ENCODE data around the gene EHBP1L1.
A peak's percentile ranks its signal among the peaks of the same experiment; 100 is the strongest.

EHBP1L1 gene

DNA sequence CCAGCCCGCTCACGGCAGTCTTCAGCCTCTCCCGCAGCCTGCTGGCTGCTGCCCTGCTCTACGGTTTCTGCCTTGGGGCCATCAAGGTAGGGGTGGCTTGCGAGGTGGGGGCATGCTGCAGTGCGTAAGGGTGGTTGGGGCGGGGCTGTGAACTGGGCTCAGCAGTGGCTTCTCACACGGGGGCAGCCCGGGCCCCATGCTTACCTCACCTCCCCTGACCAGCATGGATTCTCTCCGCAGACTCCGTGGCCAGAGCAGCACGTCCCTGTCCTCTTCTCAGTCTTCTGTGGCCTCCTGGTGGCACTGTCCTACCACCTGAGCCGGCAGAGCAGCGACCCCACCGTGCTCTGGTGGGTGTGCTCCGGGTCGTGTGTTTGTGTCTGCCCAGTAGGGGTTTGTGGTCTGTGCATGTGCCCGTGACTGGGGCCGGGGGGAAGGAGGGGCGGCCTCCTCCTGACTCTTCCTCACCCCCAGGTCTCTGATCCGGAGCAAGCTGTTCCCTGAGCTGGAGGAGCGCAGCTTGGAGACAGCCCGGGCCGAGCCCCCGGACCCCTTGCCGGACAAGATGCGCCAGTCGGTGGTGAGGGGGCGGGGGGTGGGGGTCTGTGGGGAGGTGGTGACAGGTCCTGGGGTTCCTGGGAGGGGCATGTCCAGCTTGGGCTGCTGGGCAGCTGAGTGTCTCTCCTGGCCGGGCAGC lies 49.2 kb downstream of the EHBP1L1 start:
- in situ Hi-C loops (cut with MboI; ENCODE audit: low sequenced_read_pairs, unreplicated experiment): no loop called here
- TF ChIP-seq, protein P1, sequence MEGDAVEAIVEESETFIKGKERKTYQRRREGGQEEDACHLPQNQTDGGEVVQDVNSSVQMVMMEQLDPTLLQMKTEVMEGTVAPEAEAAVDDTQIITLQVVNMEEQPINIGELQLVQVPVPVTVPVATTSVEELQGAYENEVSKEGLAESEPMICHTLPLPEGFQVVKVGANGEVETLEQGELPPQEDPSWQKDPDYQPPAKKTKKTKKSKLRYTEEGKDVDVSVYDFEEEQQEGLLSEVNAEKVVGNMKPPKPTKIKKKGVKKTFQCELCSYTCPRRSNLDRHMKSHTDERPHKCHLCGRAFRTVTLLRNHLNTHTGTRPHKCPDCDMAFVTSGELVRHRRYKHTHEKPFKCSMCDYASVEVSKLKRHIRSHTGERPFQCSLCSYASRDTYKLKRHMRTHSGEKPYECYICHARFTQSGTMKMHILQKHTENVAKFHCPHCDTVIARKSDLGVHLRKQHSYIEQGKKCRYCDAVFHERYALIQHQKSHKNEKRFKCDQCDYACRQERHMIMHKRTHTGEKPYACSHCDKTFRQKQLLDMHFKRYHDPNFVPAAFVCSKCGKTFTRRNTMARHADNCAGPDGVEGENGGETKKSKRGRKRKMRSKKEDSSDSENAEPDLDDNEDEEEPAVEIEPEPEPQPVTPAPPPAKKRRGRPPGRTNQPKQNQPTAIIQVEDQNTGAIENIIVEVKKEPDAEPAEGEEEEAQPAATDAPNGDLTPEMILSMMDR (IDR thresholded peaks at IDR 0.05; ENCODE audit: borderline replicate concordance, control extremely low read depth, extremely low read depth, insufficient read depth, missing control alignments): no peak
- DNase-seq (ENCODE audit: low spot score): no peak

DNA sequence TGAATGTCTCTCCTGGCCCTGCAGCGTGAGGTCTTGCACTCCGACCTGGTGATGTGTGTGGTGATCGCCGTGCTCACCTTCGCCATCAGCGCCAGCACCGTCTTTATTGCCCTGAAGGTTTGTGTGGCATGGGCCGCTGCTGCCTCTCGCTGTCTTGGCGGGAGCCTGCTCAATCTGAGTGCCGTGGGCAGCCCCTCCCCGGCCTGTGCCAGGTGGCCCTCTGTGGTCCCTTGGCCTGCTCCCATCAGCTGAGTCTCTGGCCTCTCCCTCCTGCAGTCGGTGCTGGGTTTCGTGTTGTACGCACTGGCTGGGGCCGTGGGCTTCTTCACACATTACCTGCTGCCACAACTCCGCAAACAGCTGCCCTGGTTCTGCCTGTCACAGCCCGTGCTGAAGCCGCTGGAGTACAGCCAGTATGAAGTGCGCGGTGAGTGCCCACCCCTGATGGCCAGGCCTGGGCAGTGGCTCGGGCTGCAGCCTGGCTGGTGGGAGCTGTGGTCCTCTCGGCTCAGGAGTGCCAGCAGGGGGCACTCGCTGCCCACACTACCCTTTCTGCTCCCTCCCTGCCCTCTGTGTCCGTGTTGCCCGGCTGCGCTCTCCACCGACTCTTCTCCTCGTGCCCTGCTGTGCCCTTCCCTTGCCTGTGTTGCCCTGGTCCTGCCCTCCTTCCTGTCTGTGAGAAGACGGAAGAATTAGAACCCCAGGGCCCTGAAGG lies 49.9 kb downstream of the EHBP1L1 start:
- DNase-seq (ENCODE audit: low spot score): peak; percentile 85
- in situ Hi-C loops (cut with MboI; ENCODE audit: low sequenced_read_pairs, unreplicated experiment): no loop called here
- TF ChIP-seq, protein P1 (IDR thresholded peaks at IDR 0.05; ENCODE audit: borderline replicate concordance, control extremely low read depth, extremely low read depth, insufficient read depth, missing control alignments): peak; percentile 78

DNA sequence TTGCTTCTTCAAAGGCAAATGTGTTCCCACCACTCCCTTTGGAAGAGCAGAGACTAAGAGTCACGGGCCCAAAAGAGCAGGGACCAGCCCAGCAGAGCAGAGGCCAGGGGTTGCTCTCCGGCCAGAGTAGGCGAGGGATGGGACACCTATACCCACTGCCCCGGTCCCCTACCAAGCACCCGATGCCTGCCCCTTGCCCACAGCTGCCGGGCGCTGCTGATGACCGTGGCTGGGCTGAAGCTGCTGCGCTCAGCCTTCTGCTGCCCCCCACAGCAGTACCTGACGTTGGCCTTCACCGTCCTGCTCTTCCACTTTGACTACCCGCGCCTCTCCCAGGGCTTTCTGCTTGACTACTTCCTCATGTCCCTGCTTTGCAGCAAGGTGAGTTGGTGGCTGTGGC lies 51.3 kb downstream of the EHBP1L1 start:
- in situ Hi-C loops (cut with MboI; ENCODE audit: low sequenced_read_pairs, unreplicated experiment): no loop called here
- TF ChIP-seq, protein P1 (IDR thresholded peaks at IDR 0.05; ENCODE audit: borderline replicate concordance, control extremely low read depth, extremely low read depth, insufficient read depth, missing control alignments): no peak
- no peak for DNase-seq (ENCODE audit: low spot score)

DNA sequence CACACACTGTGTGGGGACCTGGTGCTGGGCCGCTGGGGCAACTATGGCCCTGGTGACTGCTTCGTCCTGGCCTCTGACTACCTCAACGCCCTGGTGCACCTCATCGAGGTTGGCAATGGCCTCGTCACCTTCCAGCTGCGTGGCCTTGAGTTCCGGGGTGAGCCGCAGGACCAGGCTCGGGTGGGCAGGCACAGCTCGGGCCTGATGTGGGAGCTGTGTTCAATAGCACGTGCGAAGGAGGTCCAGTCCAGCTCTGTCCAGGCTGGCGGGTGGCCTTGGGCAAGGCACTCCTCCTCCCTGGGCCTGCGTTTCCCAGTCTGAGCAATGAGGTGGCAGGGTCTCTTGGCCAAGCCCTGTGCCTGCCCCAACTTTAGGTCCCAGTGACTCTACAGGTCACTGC lies 53.7 kb downstream of the EHBP1L1 start:
- TF ChIP-seq, protein P1 (IDR thresholded peaks at IDR 0.05; ENCODE audit: borderline replicate concordance, control extremely low read depth, extremely low read depth, insufficient read depth, missing control alignments): no peak
- in situ Hi-C loops (cut with MboI; ENCODE audit: low sequenced_read_pairs, unreplicated experiment): no loop called here
- DNase-seq (ENCODE audit: low spot score): no peak

DNA sequence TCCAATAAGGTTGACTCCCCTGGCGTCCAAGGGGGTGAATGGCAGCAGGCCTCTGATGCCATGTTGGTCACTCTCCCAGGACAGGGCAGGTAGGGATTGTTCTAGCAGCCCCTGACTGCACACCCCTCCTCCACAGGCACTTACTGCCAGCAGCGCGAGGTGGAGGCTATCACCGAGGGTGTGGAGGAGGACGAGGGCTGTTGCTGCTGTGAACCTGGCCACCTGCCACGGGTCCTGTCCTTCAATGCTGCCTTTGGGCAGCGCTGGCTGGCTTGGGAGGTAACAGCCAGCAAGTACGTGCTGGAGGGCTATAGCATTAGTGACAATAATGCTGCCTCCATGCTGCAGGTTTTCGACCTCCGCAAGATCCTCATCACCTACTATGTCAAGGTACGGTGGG lies 54.4 kb downstream of the EHBP1L1 start:
- DNase-seq (ENCODE audit: low spot score): no peak
- TF ChIP-seq, protein P1 (IDR thresholded peaks at IDR 0.05; ENCODE audit: borderline replicate concordance, control extremely low read depth, extremely low read depth, insufficient read depth, missing control alignments): no peak
- in situ Hi-C loops (cut with MboI; ENCODE audit: low sequenced_read_pairs, unreplicated experiment): no loop called here

DNA sequence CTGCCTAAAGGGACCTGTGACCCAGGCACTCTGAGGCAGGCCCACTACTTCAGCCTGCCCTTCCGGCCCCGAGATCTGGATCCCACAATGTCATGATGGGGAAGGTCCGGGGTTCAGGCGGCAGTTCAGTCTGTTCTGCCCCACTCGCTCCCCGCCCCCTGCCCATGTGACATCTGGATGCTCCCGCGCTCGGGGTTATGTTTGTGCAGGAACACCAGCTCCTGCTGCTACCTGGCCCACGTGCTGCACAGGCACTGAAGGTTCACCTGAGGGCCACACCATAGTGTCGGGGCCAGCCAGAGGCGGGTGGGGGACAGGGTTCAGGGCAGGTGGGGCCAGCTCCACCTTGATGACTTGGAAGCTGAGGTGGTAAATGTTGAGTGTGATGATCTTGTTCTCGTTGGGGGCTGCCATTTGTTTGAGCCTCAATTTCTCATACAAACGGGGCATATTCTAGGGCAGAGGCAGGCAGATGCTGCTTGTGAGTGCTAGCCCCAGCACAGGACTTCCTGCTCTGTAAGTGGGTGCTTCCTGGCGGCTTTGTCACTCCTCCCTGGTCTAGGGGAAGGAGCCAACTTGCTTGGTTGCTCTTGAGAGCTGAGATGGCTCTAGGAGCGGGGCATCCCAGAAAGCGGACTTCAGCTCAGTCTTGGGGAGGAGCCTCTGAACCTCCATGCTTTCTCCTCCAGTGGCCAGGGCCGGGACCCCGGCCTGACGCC lies 57.7 kb downstream of the EHBP1L1 start:
- in situ Hi-C loops (cut with MboI; ENCODE audit: low sequenced_read_pairs, unreplicated experiment): no loop called here
- DNase-seq (ENCODE audit: low spot score): no peak
- TF ChIP-seq, protein P1 (IDR thresholded peaks at IDR 0.05; ENCODE audit: borderline replicate concordance, control extremely low read depth, extremely low read depth, insufficient read depth, missing control alignments): no peak
